Measurements from ENCODE around the gene RHOU.
A peak's percentile ranks its signal among the peaks of the same experiment; 100 is the strongest.

Gene RHOU

DNA sequence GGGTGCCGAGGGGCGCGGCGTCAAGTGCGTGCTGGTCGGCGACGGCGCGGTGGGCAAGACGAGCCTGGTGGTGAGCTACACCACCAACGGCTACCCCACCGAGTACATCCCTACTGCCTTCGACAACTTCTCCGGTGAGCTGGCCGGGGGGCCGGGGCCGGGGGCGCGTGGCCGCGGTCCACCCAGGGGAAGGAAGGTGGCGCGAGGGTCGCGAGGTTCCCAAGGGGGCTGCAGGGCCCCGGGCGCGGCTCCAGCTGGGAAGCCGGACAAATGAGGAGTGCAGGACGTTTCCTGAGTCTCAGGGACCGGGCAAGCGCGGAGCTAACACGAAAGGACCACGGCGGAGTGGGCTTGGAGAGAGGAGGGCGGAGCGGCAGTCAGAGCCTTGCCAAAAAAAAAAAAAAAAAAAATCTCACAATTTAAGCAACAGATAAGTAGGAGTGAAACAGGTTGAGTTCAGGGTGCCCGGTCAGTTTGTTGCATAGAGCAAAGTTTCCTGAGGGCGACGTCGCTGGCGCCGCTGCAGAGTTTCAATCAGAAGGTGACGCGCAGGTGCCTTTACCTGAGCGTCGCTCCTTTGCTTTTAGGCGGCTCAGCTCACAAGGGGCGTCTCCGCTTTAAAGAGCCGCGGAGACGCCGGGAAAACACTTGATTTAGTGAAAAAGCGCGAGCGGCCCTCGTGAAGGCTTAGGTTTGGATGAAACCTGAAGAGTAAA lies 750 bp downstream of the RHOU start:
- no peak for TF ChIP-seq CTCF (IDR thresholded peaks at IDR 0.05; ENCODE audit: low read depth, low read length, missing control alignments)
- no peak for DNase-seq (ENCODE audit: extremely low read depth, low read depth)
- H3K4me3 ChIP-seq (replicated peaks; ENCODE audit: low read depth, low read length), result peak overlapping the region; percentile 51; the same call in 1 of the 2 replicates

DNA sequence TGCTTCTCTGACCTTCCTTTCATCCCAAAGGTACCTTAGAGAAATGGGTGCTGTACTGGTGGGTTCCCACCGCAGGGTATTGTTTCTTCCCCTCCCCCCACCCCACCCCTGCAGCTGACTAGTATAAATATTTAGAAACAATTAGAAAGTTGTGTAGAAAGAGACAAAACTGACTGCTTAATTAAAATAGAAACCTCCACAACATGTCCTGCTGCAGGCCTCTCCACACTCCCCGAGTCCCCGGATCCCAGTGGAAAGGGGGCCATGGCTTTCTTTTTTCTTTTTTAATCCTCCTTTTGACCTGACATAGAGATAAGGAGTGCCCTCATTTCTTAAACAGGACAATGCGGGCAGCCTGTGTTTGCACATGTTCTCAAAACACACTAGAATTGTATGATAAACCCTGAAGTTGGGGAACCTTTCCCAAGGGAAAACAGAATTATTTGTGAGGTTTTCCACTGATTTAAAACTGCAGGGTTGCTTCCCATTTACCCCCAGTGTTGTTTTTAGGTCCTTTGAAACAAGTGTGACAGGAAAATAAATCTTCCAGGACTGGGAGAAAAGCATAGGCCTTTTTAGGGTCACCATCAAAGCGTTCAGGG lies 1.7 kb downstream of the RHOU start:
- no peak for DNase-seq (ENCODE audit: extremely low read depth, low read depth)
- TF ChIP-seq CTCF (IDR thresholded peaks at IDR 0.05; ENCODE audit: low read depth, low read length, missing control alignments), result no peak

GRCh38 chr1:228737601-228738041 lies 2.3 kb downstream of the RHOU start:
- no peak for TF ChIP-seq CTCF (IDR thresholded peaks at IDR 0.05; ENCODE audit: low read depth, low read length, missing control alignments)
- no peak overlapping the region for H3K4me3 ChIP-seq (replicated peaks; ENCODE audit: low read depth, low read length)
- DNase-seq (ENCODE audit: extremely low read depth, low read depth), result no peak

More for the DNA sequence above, 1.7 kb downstream of the RHOU start:
- H3K4me3 ChIP-seq (replicated peaks; ENCODE audit: low read depth, low read length), result no peak overlapping the region

GRCh38 chr1:228739826-228740225 lies 4.5 kb downstream of the RHOU start:
- DNase-seq (ENCODE audit: extremely low read depth, low read depth), result no peak

GRCh38 chr1:228740543-228741317 lies 5.5 kb downstream of the RHOU start:
- TF ChIP-seq CTCF (IDR thresholded peaks at IDR 0.05; ENCODE audit: low read depth, low read length, missing control alignments), result no peak
- no peak overlapping the region for H3K4me3 ChIP-seq (replicated peaks; ENCODE audit: low read depth, low read length)
- DNase-seq (ENCODE audit: extremely low read depth, low read depth), result no peak

More at GRCh38 chr1:228739826-228740225, 4.5 kb downstream of the RHOU start:
- no peak for TF ChIP-seq CTCF (IDR thresholded peaks at IDR 0.05; ENCODE audit: low read depth, low read length, missing control alignments)
- no peak overlapping the region for H3K4me3 ChIP-seq (replicated peaks; ENCODE audit: low read depth, low read length)

DNA sequence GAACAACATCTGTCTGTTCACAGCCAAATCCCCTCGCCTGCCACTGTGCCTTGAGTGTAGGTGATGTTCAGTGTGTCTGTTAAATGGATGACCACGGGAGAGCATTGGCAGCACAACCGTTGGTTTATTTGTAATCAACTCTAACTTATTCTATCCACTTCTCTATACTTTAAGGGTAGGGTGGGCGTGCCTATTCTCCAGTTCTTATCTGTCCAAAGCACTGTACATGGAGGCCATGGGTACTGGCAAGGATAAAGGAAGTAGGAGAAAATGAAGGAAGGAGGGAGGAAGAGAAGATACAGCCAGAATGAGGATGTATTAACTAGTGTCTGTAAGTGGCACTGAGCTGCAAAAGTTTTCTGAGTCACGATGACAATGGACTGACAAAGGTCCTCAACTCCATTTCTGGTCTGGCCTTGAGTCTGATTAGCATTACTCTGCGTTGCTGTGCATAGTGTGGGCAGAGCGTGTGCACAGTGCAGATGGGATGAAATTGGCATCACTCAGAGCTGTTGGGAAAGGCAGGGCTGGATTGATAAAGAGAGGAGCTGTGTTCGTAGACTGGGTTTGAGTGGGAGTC lies 7.1 kb downstream of the RHOU start:
- no peak overlapping the region for H3K4me3 ChIP-seq (replicated peaks; ENCODE audit: low read depth, low read length)
- no peak for DNase-seq (ENCODE audit: extremely low read depth, low read depth)
- no peak for TF ChIP-seq CTCF (IDR thresholded peaks at IDR 0.05; ENCODE audit: low read depth, low read length, missing control alignments)
